Measurements from ENCODE around the gene FOXP3.

DNA sequence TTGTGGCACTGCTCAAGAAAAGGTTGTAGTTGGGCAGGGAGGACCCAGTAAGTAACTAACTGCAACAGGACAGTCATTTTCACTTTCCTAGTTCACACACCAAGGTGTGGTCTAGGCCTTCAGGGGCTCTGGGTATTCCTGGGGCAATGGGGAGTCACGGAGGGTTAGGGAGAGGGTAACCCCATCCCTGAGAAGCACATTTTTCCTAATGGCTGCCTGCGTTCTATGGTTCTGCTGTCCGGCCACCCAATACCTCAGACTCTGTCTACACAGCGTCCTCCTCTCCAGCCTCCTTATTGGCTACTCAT is 4.1 kb upstream of the FOXP3 start:
- TF ChIP-seq, protein P1, sequence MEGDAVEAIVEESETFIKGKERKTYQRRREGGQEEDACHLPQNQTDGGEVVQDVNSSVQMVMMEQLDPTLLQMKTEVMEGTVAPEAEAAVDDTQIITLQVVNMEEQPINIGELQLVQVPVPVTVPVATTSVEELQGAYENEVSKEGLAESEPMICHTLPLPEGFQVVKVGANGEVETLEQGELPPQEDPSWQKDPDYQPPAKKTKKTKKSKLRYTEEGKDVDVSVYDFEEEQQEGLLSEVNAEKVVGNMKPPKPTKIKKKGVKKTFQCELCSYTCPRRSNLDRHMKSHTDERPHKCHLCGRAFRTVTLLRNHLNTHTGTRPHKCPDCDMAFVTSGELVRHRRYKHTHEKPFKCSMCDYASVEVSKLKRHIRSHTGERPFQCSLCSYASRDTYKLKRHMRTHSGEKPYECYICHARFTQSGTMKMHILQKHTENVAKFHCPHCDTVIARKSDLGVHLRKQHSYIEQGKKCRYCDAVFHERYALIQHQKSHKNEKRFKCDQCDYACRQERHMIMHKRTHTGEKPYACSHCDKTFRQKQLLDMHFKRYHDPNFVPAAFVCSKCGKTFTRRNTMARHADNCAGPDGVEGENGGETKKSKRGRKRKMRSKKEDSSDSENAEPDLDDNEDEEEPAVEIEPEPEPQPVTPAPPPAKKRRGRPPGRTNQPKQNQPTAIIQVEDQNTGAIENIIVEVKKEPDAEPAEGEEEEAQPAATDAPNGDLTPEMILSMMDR (IDR thresholded peaks at IDR 0.05) = no peak
- no peak for TF ChIP-seq POLR2A (IDR thresholded peaks at IDR 0.05)
